GDM1 (cell line): ENCODE data around the gene LCN1.

ENCODE experiments used
- DNase-seq: peaks from one replicate; lab custom pipeline; 2025; lab: John Stamatoyannopoulos, UW

Gene LCN1

DNA sequence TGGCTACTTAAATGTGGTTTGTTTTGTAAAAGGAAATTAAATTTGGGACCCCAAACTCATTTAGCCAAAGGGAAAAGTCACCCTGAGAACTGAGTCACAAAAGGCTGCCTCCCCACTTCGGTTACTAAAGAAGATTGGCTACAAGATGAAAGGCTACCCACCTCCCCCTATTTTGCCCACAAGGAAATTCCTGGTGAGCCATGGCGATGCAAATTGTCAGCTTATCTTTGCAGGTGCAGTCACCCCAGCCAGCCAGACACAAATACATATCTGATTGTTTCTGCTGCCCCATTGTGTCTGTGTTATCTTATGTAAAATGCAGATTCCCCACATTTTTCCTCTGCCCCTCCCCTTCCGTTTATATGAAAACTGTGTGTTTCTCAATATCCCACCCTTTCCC, 49.2 kb downstream of the LCN1 start:
- DNase-seq, result no peak

DNA sequence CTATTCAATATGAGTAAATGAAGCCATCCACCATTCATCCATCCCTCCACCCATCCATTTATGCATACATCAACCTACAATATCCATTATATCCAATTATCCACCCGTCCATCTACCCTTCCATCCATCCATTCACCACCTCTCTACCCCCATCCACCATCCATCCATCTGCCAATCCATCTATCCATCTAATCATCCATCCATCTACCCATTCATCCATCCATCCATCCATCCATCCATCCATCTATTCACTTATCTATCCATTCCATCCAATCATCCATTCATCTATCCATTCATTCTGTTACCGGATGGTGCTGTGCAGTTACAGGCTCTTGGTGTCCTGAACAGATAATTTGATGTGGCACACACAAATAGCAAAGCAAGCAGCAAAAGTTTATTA, 51.0 kb downstream of the LCN1 start:
- no peak for DNase-seq

- no peak for DNase-seq
These were observed 51.9 kb downstream of the LCN1 start for GRCh38 chr9:135573124-135573523.

DNA sequence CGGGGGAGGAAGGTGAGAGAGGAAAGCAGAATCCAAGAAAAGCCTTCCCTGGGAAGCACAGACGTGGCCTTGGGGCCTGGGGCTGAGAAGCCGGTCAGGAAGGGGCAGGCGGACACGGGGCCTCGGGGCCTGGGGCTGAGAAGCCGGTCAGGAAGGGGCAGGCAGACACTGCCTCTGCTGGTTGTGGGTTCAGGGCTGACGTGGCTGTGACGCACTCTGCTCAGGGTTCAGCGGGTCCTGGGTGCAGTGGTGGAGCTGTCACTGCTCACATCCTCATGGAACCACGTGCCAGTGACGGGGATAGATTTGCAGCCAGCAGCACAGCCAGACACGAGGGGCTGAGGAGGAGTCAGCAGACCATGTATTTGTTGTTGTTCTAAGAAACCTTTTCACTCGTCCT, 53.1 kb downstream of the LCN1 start:
- DNase-seq, result no peak

GRCh38 chr9:135574943-135575342, 53.7 kb downstream of the LCN1 start:
- no peak for DNase-seq
